SK-N-SH (cell line): ENCODE data around the gene NTN5.
"Not testable (repeated sequence)": the region's sequence is repeated elsewhere in the genome, so short reads cannot be mapped to it uniquely, and the experiment has no call there.

Experiments
- CTCF ChIP-seq: fragments of 200-600 bp; sonication (generic); IDR thresholded peaks from 2 replicates; pipeline ENCODE4 v1.6.1; 2017; ENCODE audit warnings: antibody characterized with exemption, mild to moderate bottlenecking, moderate library complexity
- FOXJ3 ChIP-seq: sonication (generic); formaldehyde crosslinking; IDR thresholded peaks from 2 replicates; pipeline ENCODE4 v1.5.1; 2020; ENCODE audit warnings: mild to moderate bottlenecking, missing genetic modification reagents
- REST ChIP-seq: IDR thresholded peaks from 2 replicates; pipeline ENCODE4 v1.6.1; 2012; ENCODE audit warnings: mild to moderate bottlenecking, low read depth, low read length, moderate library complexity
- RFX5 ChIP-seq: IDR thresholded peaks from 2 replicates; pipeline ENCODE4 v1.6.1; 2012; ENCODE audit warnings: mild to moderate bottlenecking, improper control_type of control experiment, low read length
- USF1 ChIP-seq: IDR thresholded peaks from 2 replicates; pipeline ENCODE4 v1.4.0; 2012; ENCODE audit warnings: low read depth, borderline replicate concordance
- ZBTB33 ChIP-seq: IDR thresholded peaks from 2 replicates; pipeline ENCODE4 v1.4.0; 2012; ENCODE audit warnings: low read depth, borderline replicate concordance

GRCh38 chr19:48657828-48658227 is 15.0 kb downstream of the NTN5 start:
- TF ChIP-seq CTCF, RFX5, FOXJ3, USF1, ZBTB33, REST: not testable (repeated sequence)
